ENCODE data around the gene RABGEF1. TPM values are rescaled to one million over a fixed set of nuclear protein-coding genes. Genes with fewer than 3 reads are reported as not detected.
"Not testable (repeated sequence)": the region's sequence is repeated elsewhere in the genome, so short reads cannot be mapped to it uniquely, and the experiment has no call there.

RABGEF1 gene
- total and polyA plus RNA-seq, 3 donors from 2014 or later: 62.5 to 78.4 (median 70.2) TPM

DNA sequence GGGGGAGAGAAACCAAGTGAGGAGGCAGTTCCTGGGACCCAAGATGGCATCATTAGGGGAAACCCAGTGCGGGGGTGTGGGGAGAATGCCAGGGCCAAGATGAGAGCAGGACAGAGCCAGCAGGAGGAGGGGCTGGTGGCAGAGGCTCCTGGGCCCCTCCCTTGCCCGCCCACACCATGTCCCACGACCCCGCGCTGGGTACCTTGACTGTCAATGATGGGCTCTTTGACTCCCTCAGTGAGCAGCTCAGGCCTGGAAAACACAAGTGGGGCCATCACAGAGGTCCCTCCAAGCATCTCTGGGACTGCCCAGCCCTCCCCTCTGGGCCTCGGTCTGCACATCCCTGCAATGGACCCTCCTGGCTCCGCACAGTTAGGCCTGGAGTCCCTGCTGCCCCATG is 75.4 kb downstream of the RABGEF1 start:
- no peak for DNase-seq
- H3K4me1 ChIP-seq: no peaks in the 10 kb centered on the region
- H3K9me3 ChIP-seq: no peaks in the 10 kb centered on the region
- H3K4me3 ChIP-seq: no peak overlapping the region
- no peak overlapping the region for H3K27ac ChIP-seq
- intact Hi-C loops (cut with DNase I; ENCODE audit: low total_unique reads): no loop called here
- whole genome bisulfite sequencing, 2 donors: 89 to 100% methylated on average over 1 to 7 of the region's 7 CpGs
- H3K36me3 ChIP-seq (ENCODE audit: low read depth, missing control alignments): no peaks in the 10 kb centered on the region
- TF ChIP-seq POLR2A (IDR thresholded peaks at IDR 0.05) (no peak), CTCF (IDR thresholded peaks at IDR 0.05) (no peak)
- no peaks in the 10 kb centered on the region for H3K27me3 ChIP-seq

DNA sequence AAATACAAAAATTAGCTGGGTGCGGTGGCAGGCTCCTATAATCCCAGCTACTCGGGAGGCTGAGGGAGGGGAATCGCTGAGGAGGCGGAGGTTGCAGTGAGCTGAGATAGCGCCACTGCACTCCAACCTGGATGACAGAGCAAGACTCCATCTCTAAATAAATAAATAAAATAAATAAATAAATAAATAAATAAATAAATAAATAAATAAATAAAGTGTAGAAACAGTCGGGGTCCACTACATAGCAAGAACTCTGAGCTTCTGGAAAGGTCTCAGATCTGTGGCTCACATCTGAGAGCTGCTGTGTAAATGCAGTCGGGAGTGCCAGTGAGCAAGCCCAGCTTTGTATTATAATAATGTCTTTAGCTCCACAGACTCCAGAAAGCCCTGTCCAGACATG is 76.1 kb downstream of the RABGEF1 start:
- H3K9me3 ChIP-seq; H3K36me3 ChIP-seq (ENCODE audit: low read depth, missing control alignments); DNase-seq; H3K27ac ChIP-seq; H3K4me3 ChIP-seq; intact Hi-C loops (cut with DNase I; ENCODE audit: low total_unique reads); H3K27me3 ChIP-seq; H3K4me1 ChIP-seq: not testable (repeated sequence)
- WGBS, 2 donors: 85 to 87% methylated on average over 7 of the region's 7 CpGs

DNA sequence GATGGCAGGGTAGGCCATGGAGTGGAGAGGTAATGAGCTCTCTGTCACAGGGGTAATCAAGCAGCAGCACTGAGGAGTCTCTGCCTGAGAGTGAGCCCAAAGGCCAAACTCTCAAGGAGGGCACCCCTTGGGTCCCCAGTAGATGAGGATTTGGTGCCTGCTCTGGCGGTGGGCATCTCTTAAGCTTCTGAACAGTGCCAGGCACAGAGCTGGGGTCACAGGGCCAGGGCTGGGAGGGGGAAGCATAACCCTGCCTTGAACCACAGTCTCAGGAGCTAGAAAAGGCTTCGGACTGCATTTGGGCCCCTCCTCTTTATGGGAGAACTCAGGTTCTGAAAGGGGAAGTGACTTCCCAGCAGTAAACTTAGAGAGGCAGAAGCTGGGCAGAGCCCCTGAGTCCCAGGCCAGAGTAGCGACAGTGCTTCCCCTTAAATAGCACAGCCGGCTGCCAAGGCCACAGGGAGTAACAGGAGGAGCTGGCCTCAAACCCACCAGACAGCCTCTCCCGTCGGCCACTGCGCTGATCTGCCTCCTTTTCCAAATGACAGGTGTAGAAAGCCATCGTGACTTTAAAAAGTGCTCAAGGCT is 76.8 kb downstream of the RABGEF1 start:
- H3K36me3 ChIP-seq (ENCODE audit: low read depth, missing control alignments); H3K4me1 ChIP-seq; H3K4me3 ChIP-seq; H3K27ac ChIP-seq; H3K9me3 ChIP-seq; intact Hi-C loops (cut with DNase I; ENCODE audit: low total_unique reads); H3K27me3 ChIP-seq; DNase-seq: not testable (repeated sequence)
- 53 to 76% methylated on average over 3 to 7 of the region's 8 CpGs for WGBS, 2 donors

DNA sequence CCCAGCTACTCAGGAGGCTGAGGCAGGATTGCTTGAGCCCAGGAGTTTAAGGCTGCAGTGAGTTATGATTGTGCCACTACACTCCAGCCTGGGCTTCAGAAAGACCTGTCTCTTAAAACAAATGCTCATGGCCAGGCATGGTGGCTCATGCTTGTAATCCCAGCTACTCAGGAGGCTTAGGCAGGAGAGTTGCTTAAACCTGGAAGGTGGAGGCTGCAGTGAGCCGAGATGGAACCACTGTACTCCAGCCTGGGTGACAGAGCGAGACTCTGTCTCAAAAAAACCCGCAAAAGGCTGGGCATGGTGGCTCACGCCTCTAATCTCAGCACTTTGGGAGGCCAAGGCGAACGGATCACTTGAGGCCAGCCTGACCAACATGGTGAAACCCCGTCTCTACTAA is 77.4 kb downstream of the RABGEF1 start:
- H3K4me1 ChIP-seq; intact Hi-C loops (cut with DNase I; ENCODE audit: low total_unique reads); H3K9me3 ChIP-seq; H3K27me3 ChIP-seq; H3K4me3 ChIP-seq; DNase-seq; H3K27ac ChIP-seq; H3K36me3 ChIP-seq (ENCODE audit: low read depth, missing control alignments): not testable (repeated sequence)
- WGBS, 2 donors: 82 to 96% methylated on average over 7 of the region's 7 CpGs

DNA sequence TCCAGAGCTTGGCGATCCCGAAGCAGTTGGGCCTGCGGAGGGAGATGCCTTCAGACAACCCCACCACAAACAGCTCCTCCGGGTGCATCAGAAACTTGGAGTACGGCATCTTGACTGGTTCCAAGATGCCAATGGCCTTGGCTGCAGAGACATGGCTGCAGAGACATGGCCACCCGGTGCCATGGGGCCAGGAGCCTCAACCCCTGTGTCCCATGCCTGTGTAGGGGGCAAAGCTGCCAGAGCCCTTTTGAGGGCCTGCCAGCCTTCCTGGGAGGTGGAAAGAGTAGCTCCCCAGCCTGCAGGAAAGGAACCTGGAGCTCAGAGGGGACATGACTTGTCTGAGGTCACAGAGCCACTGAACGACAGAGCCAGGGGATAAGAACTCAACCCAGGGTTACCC is 83.5 kb downstream of the RABGEF1 start:
- Histone ChIP-seq H3K4me1 (no peaks in the 10 kb centered on the region), H3K9me3 (no peaks in the 10 kb centered on the region), H3K27ac (no peak overlapping the region), H3K36me3 (ENCODE audit: low read depth, missing control alignments) (no peaks in the 10 kb centered on the region), H3K4me3 (no peak overlapping the region), H3K27me3 (no peaks in the 10 kb centered on the region)
- 87 to 90% methylated on average over 5 to 7 of the region's 7 CpGs for WGBS, 2 donors
- intact Hi-C loops (cut with DNase I; ENCODE audit: low total_unique reads): no loop called here
- no peak for DNase-seq
- no peak for TF ChIP-seq POLR2A (IDR thresholded peaks at IDR 0.05)
- TF ChIP-seq CTCF (IDR thresholded peaks at IDR 0.05): no peak

GRCh38 chr7:66825538-66825937 is 85.0 kb downstream of the RABGEF1 start:
- H3K27me3 ChIP-seq; H3K27ac ChIP-seq; intact Hi-C loops (cut with DNase I; ENCODE audit: low total_unique reads); H3K36me3 ChIP-seq (ENCODE audit: low read depth, missing control alignments); H3K4me1 ChIP-seq; H3K9me3 ChIP-seq; H3K4me3 ChIP-seq: not testable (repeated sequence)
- WGBS, 2 donors: 33 to 35% methylated on average over 2 of the region's 2 CpGs
- peak in 2 of 3 experiments; percentile 7 to 17 for TF ChIP-seq CTCF (IDR thresholded peaks at IDR 0.05)
- DNase-seq: peak; percentile 46

Measured in testis (tissue), 3 donors.